Duodenal mucosa (tissue), 2 donors: ENCODE measurements around the gene MDC1.
A peak's percentile ranks its signal among the peaks of the same experiment; 100 is the strongest.

ENCODE experiments used
- H3K27ac ChIP-seq: one replicate; pipeline ENCODE4 v1.7.0; 2013; ENCODE audit warnings: low read depth, low read length
- H3K27me3 ChIP-seq, 2 donors: one replicate each; pipeline ENCODE4 v1.7.0; 2013; ENCODE audit warnings: low read length in 2 of 2, control low read depth in 1 of 2; ENCODE audit not compliant: insufficient read depth in 2 of 2, control insufficient read depth in 1 of 2
- H3K36me3 ChIP-seq, 2 donors: one replicate each; pipeline ENCODE4 v1.7.0; 2013; ENCODE audit warnings: low read length in 2 of 2, control low read depth in 1 of 2; ENCODE audit not compliant: insufficient read depth in 2 of 2, control insufficient read depth in 1 of 2
- H3K4me1 ChIP-seq, 2 donors: one replicate each; pipeline ENCODE4 v1.7.0; 2013; ENCODE audit warnings: low read length in 2 of 2, control low read depth in 1 of 2; ENCODE audit not compliant: insufficient read depth in 2 of 2, control insufficient read depth in 1 of 2
- H3K4me3 ChIP-seq, 2 donors: one replicate each; pipeline ENCODE4 v1.7.0; 2013; ENCODE audit warnings: low read length in 2 of 2, low read depth in 1 of 2
- H3K9ac ChIP-seq, 2 donors: one replicate each; pipeline ENCODE4 v1.7.0; 2013; ENCODE audit warnings: low read length in 2 of 2, low read depth in 1 of 2
- H3K9me3 ChIP-seq, 2 donors: one replicate each; pipeline ENCODE4 v1.7.0; 2013; ENCODE audit warnings: low read length in 2 of 2, control low read depth in 1 of 2; ENCODE audit not compliant: control insufficient read depth in 1 of 2

The MDC1 gene

GRCh38 chr6:30690403-30691207, 26.5 kb downstream of the MDC1 start, which contains the start of gene NRM:
NRM (minus strand) TSS chr6:30690984; CDS start chr6:30690974, 10 bp downstream.
- Histone ChIP-seq H3K27me3 (no peaks in the 10 kb centered on the region), H3K4me3 (peak within 1 kb of the TSS; percentile 91 to 95), H3K36me3 (no peaks in the 10 kb centered on the region), H3K9ac (peak within 1 kb of the TSS; percentile 60), H3K27ac (peak within 1 kb of the TSS; percentile 48), H3K4me1 (peaks cover 32% of the 10 kb centered on the region in 2 donors), H3K9me3 (no peaks in the 10 kb centered on the region)

- Histone ChIP-seq H3K27ac (no peak overlapping the region), H3K9ac (peak overlapping the region; percentile 60), H3K27me3 (no peaks in the 10 kb centered on the region), H3K4me1 (peaks cover 32 to 37% of the 10 kb centered on the region in 2 donors), H3K4me3 (peak overlapping the region; percentile 91 to 95), H3K9me3 (no peaks in the 10 kb centered on the region), H3K36me3 (no peaks in the 10 kb centered on the region)
Measured at GRCh38 chr6:30689985-30690384, 27.1 kb downstream of the MDC1 start.

- Histone ChIP-seq H3K4me3 (no peak overlapping the region), H3K9ac (no peak overlapping the region), H3K4me1 (peaks cover 32 to 37% of the 10 kb centered on the region in 2 donors), H3K36me3 (no peaks in the 10 kb centered on the region), H3K27me3 (no peaks in the 10 kb centered on the region), H3K27ac (no peak overlapping the region), H3K9me3 (no peaks in the 10 kb centered on the region)
Measured at GRCh38 chr6:30689022-30689865, 27.8 kb downstream of the MDC1 start.

GRCh38 chr6:30688569-30688968, 28.5 kb downstream of the MDC1 start:
- Histone ChIP-seq H3K27ac (peak overlapping the region; percentile 91), H3K36me3 (no peaks in the 10 kb centered on the region), H3K9me3 (no peaks in the 10 kb centered on the region), H3K4me3 (peak overlapping the region in 1 of 2 donors; percentile 92), H3K4me1 (peaks cover 33 to 37% of the 10 kb centered on the region in 2 donors), H3K27me3 (no peaks in the 10 kb centered on the region), H3K9ac (peak overlapping the region in 1 of 2 donors; percentile 72)

GRCh38 chr6:30687659-30688431, 29.2 kb downstream of the MDC1 start:
- Histone ChIP-seq H3K27ac (peak overlapping the region; percentile 91), H3K4me3 (peak overlapping the region; percentile 85 to 92), H3K9ac (peak overlapping the region; percentile 72 to 79), H3K36me3 (no peaks in the 10 kb centered on the region), H3K27me3 (no peaks in the 10 kb centered on the region), H3K9me3 (no peaks in the 10 kb centered on the region), H3K4me1 (peaks cover 37% of the 10 kb centered on the region in 2 donors)

- Histone ChIP-seq H3K27me3 (no peaks in the 10 kb centered on the region), H3K27ac (peak overlapping the region; percentile 91), H3K9me3 (no peaks in the 10 kb centered on the region), H3K36me3 (no peaks in the 10 kb centered on the region), H3K4me3 (peak overlapping the region; percentile 85 to 92), H3K9ac (peak overlapping the region; percentile 72 to 79), H3K4me1 (peaks cover 37 to 41% of the 10 kb centered on the region in 2 donors)
Measured at GRCh38 chr6:30686908-30687658, 30.0 kb downstream of the MDC1 start.

- Histone ChIP-seq H3K36me3 (no peaks in the 10 kb centered on the region), H3K9ac (peak within 1 kb of the TSS; percentile 72 to 79), H3K4me1 (peaks cover 33 to 46% of the 10 kb centered on the region in 2 donors), H3K27ac (peak within 1 kb of the TSS; percentile 91), H3K9me3 (no peaks in the 10 kb centered on the region), H3K27me3 (no peaks in the 10 kb centered on the region), H3K4me3 (peak within 1 kb of the TSS; percentile 85 to 92)
Measured at GRCh38 chr6:30686009-30686907, 30.8 kb downstream of the MDC1 start, which contains the start of gene PPP1R18. PPP1R18 (minus strand) TSS chr6:30686645; CDS start chr6:30686018, 627 bp downstream.

GRCh38 chr6:30685157-30686008, 31.7 kb downstream of the MDC1 start:
- peak overlapping the region; percentile 91 for H3K27ac ChIP-seq
- H3K36me3 ChIP-seq = no peaks in the 10 kb centered on the region
- H3K4me1 ChIP-seq = peaks cover 31 to 45% of the 10 kb centered on the region in 2 donors
- no peaks in the 10 kb centered on the region for H3K27me3 ChIP-seq
- H3K4me3 ChIP-seq = peak overlapping the region; percentile 85 to 92
- H3K9me3 ChIP-seq = no peaks in the 10 kb centered on the region
- H3K9ac ChIP-seq = peak overlapping the region; percentile 55 to 72
